IMR-90 (cell line): Measurements from ENCODE around the gene GNAT1. TPM values are rescaled to one million over a fixed set of nuclear protein-coding genes. Genes with fewer than 3 reads are reported as not detected.

Experiments
- ATAC-seq: fragments of 200-7000 bp; cut with Tn5 transposase; 2 replicates; pipeline ENCODE4 v1.9.1; 2020; ENCODE audit warnings: low read depth, mild to moderate bottlenecking, moderate library complexity
- BruUV-seq: library from RNA; stranded (reverse); fragments of 400-500 nt; replicated peaks from 2 replicates; lab custom pipeline; 2021; lab: Mats Ljungman, UMichigan
- CTCF ChIA-PET: fragments of 300-600 bp; formaldehyde crosslinking; extraction: SDS; loops from one replicate; lab custom pipeline; 2021; ENCODE audit warnings: antibody characterized with exemption; lab: Yijun Ruan, JAX
- POLR2A ChIA-PET: fragments of 300-600 bp; sonication (Branson Sonifier 250); formaldehyde crosslinking; loops from one replicate; lab custom pipeline; 2022; ENCODE audit warnings: antibody characterized with exemption; ENCODE audit not compliant: unreplicated experiment; lab: Charles Lee
- DNase-seq: peaks from one replicate; pipeline ENCODE4 v3.0.0; 2013
- H2AFZ ChIP-seq: replicated peaks from 2 replicates; pipeline ENCODE3; 2013; ENCODE audit warnings: low read length, mild to moderate bottlenecking; ENCODE audit not compliant: poor library complexity
- H2AK5ac ChIP-seq: 2 replicates; pipeline ENCODE4 v1.6.1; 2013; ENCODE audit warnings: low read depth, low read length, inconsistent platforms
- H2AK9ac ChIP-seq: replicated peaks from 2 replicates; pipeline ENCODE3; 2013; ENCODE audit warnings: mild to moderate bottlenecking, low read depth, low read length, moderate library complexity; ENCODE audit not compliant: poor library complexity
- H2BK120ac ChIP-seq: 2 replicates; pipeline ENCODE4 v1.6.1; 2013; ENCODE audit warnings: low read depth, low read length, inconsistent platforms
- H2BK15ac ChIP-seq: 3 replicates; pipeline ENCODE4 v1.6.1; 2013; ENCODE audit warnings: low read depth, low read length, inconsistent platforms
- H2BK20ac ChIP-seq: 2 replicates; pipeline ENCODE4 v1.6.1; 2013; ENCODE audit warnings: low read depth, mild to moderate bottlenecking, inconsistent platforms, low read length, moderate library complexity
- H2BK5ac ChIP-seq: 2 replicates; pipeline ENCODE4 v1.6.1; 2013; ENCODE audit warnings: mild to moderate bottlenecking, low read depth, low read length, inconsistent platforms; ENCODE audit not compliant: poor library complexity, severe bottlenecking
- H3K14ac ChIP-seq: replicated peaks from 2 replicates; pipeline ENCODE4 v1.6.1; 2013; ENCODE audit warnings: low read depth, low read length, inconsistent platforms
- H3K18ac ChIP-seq: 2 replicates; pipeline ENCODE4 v1.6.1; 2013; ENCODE audit warnings: low read depth, low read length, control low read depth
- H3K23ac ChIP-seq: 2 replicates; pipeline ENCODE4 v1.6.1; 2013; ENCODE audit warnings: low read depth, low read length, inconsistent platforms
- H3K27ac ChIP-seq: 2 replicates; pipeline ENCODE4 v1.5.1; 2013; ENCODE audit warnings: mild to moderate bottlenecking, control low read depth, low read length; ENCODE audit not compliant: insufficient read depth
- H3K27me3 ChIP-seq: 2 replicates; pipeline ENCODE4 v1.6.1; 2013; ENCODE audit warnings: low read length; ENCODE audit not compliant: control insufficient read depth, insufficient read depth
- H3K36me3 ChIP-seq: 2 replicates; pipeline ENCODE4 v1.6.1; 2013; ENCODE audit warnings: low read length, mixed read lengths; ENCODE audit not compliant: control insufficient read depth, insufficient read depth
- H3K4ac ChIP-seq: 2 replicates; pipeline ENCODE4 v1.6.1; 2013; ENCODE audit warnings: low read depth, low read length, inconsistent platforms
- H3K4me1 ChIP-seq: 2 replicates; pipeline ENCODE4 v1.6.1; 2013; ENCODE audit warnings: low read length, mixed read lengths; ENCODE audit not compliant: control insufficient read depth, insufficient read depth
- H3K4me2 ChIP-seq: 2 replicates; pipeline ENCODE4 v1.6.1; 2013; ENCODE audit warnings: low read depth, mild to moderate bottlenecking, control low read depth, low read length, moderate library complexity
- H3K4me3 ChIP-seq: 2 replicates; pipeline ENCODE4 v1.5.1; 2013; ENCODE audit warnings: low read depth, mild to moderate bottlenecking, control low read depth, low read length, moderate library complexity; ENCODE audit not compliant: insufficient read depth
- H3K56ac ChIP-seq: 2 replicates; pipeline ENCODE4 v1.6.1; 2013; ENCODE audit warnings: low read length, inconsistent platforms; ENCODE audit not compliant: insufficient read depth; ENCODE audit errors: extremely low read depth
- H3K79me1 ChIP-seq, 2 experiments: 2 replicates each; pipeline ENCODE4 v1.6.1; 2013; ENCODE audit warnings: low read length in 2 of 2, inconsistent platforms in 1 of 2, low read depth in 1 of 2
- H3K9ac ChIP-seq: 2 replicates; pipeline ENCODE4 v1.6.1; 2013; ENCODE audit warnings: low read depth, low read length, control low read depth
- H3K9me1 ChIP-seq: 2 replicates; pipeline ENCODE4 v1.6.1; 2013; ENCODE audit warnings: low read length, inconsistent platforms; ENCODE audit not compliant: insufficient read depth
- H3K9me3 ChIP-seq: 2 replicates; pipeline ENCODE4 v1.6.1; 2013; ENCODE audit warnings: low read length; ENCODE audit not compliant: control insufficient read depth, insufficient read depth
- H4K20me1 ChIP-seq: 2 replicates; pipeline ENCODE4 v1.6.1; 2013; ENCODE audit warnings: low read length, inconsistent platforms; ENCODE audit not compliant: insufficient read depth
- H4K5ac ChIP-seq: 2 replicates; pipeline ENCODE4 v1.6.1; 2013; ENCODE audit warnings: mild to moderate bottlenecking, low read depth, low read length, control low read depth
- H4K8ac ChIP-seq, 2 experiments: 2 replicates each; pipeline ENCODE4 v1.6.1; 2013; ENCODE audit warnings: low read depth in 2 of 2, low read length in 2 of 2, control low read depth in 1 of 2, inconsistent platforms in 1 of 2
- H4K91ac ChIP-seq: 2 replicates; pipeline ENCODE4 v1.6.1; 2013; ENCODE audit warnings: low read depth, low read length, inconsistent platforms; ENCODE audit not compliant: insufficient read depth
- FOS ChIP-seq: fragments of 150-350 bp; IDR thresholded peaks from 2 replicates; pipeline ENCODE4 v1.6.1; 2016; ENCODE audit warnings: low read depth, low read length
- RCOR1 ChIP-seq: IDR thresholded peaks from 2 replicates; pipeline ENCODE4 v1.6.1; 2012; ENCODE audit warnings: mild to moderate bottlenecking, low read length, improper control_type of control experiment; ENCODE audit not compliant: insufficient replicate concordance
- WGBS, 2 experiments: methylation state at CpG; one replicate each; pipeline versions ENCODE4 v1.1.5 to v1.1.7; 2013; ENCODE audit warnings: missing lambda C conversion rate in 2 of 2; ENCODE audit not compliant: insufficient read length in 1 of 2; ENCODE audit errors: extremely low coverage in 2 of 2; 5-methylcytosine and 5-hydroxymethylcytosine counted together
- dilution Hi-C: fragments of 300-500 bp; cut with HindIII; formaldehyde crosslinking; loops from one replicate; pipeline ENCODE4 v1.14.3; 2018; ENCODE audit warnings: low sequenced_read_pairs; ENCODE audit not compliant: unreplicated experiment
- in situ Hi-C: fragments of 300-500 bp; cut with MboI; formaldehyde crosslinking; loops from 3 replicates; pipeline ENCODE4 v1.14.3; 2019; ENCODE audit warnings: low sequenced_read_pairs, inconsistent platforms, mixed read lengths
- intact Hi-C: fragments of 100-400 bp; cut with micrococcal nuclease; formaldehyde crosslinking; loops from 2 replicates; pipeline ENCODE4 v1.10.0; 2022
- polyA plus RNA-seq, 3 experiments: library from polyadenylated mRNA; depleted of rRNA; stranded (reverse); fragments of >200 nt; gene quantifications; 2 replicates each; pipeline ENCODE4 v1.2.3, GENCODE V29; 2012; ENCODE audit warnings: low replicate concordance in 1 of 3
- total RNA-seq: library from RNA; depleted of rRNA; stranded (reverse); fragments of >200 nt; gene quantifications from 2 replicates; pipeline ENCODE4 v1.2.3, GENCODE V29; 2012
- TF ChIP-seq, protein P1 (sequence below): fragments of 150-350 bp; IDR thresholded peaks from 2 replicates; pipeline ENCODE4 v1.6.1; 2017; ENCODE audit warnings: mild to moderate bottlenecking, antibody characterized with exemption, low read length, low read depth
- TF ChIP-seq, protein P2 (sequence below): fragments of 150-350 bp; IDR thresholded peaks from 2 replicates; pipeline ENCODE4 v1.6.1; 2016; ENCODE audit warnings: low read depth, mild to moderate bottlenecking, low read length, moderate library complexity, borderline replicate concordance

The GNAT1 gene
- total and polyA plus RNA-seq, 2 of the 4 experiments (the other 2 are of a cell fraction) = not detected

DNA sequence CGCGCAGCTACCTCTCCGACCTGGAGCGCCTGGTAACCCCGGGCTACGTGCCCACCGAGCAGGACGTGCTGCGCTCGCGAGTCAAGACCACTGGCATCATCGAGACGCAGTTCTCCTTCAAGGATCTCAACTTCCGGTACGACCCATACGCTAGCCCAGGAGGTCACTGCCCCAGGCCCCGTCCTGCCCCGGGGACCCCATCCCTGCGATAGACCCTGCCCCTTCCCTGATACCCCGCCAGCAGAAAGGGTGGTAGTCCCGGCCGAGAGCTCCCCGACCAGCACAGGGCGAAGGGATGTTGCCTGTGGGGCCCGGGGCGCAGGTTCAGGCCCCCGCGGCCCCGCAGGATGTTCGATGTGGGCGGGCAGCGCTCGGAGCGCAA lies 2.3 kb downstream of the GNAT1 start:
- POLR2A ChIA-PET = no interaction called here
- dilution Hi-C loops = no loop called here

More for the DNA sequence above, 2.3 kb downstream of the GNAT1 start:
- H4K5ac ChIP-seq = no peak overlapping the region
- no peak overlapping the region for H3K4me2 ChIP-seq
- no peak overlapping the region for H2BK5ac ChIP-seq
- no TSS peak for BruUV-seq
- no peak overlapping the region for H4K8ac ChIP-seq
- H2AK5ac ChIP-seq = no peak overlapping the region
- H2BK20ac ChIP-seq = no peak overlapping the region
- WGBS, 2 experiments = 44% methylated on average over 20 of the region's 34 CpGs; no CpG with 5 or more reads in 1 of the 2 experiments
- H3K4me3 ChIP-seq = no peak overlapping the region
- H2AFZ ChIP-seq = peak overlapping the region; percentile 63
- TF ChIP-seq RCOR1 = no peak
- TF ChIP-seq, protein P1, sequence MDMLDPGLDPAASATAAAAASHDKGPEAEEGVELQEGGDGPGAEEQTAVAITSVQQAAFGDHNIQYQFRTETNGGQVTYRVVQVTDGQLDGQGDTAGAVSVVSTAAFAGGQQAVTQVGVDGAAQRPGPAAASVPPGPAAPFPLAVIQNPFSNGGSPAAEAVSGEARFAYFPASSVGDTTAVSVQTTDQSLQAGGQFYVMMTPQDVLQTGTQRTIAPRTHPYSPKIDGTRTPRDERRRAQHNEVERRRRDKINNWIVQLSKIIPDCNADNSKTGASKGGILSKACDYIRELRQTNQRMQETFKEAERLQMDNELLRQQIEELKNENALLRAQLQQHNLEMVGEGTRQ = no peak
- TF ChIP-seq, protein P2, sequence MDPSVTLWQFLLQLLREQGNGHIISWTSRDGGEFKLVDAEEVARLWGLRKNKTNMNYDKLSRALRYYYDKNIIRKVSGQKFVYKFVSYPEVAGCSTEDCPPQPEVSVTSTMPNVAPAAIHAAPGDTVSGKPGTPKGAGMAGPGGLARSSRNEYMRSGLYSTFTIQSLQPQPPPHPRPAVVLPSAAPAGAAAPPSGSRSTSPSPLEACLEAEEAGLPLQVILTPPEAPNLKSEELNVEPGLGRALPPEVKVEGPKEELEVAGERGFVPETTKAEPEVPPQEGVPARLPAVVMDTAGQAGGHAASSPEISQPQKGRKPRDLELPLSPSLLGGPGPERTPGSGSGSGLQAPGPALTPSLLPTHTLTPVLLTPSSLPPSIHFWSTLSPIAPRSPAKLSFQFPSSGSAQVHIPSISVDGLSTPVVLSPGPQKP = no peak
- TF ChIP-seq FOS = no peak
- no peak overlapping the region for H3K56ac ChIP-seq
- DNase-seq (no peak), ATAC-seq (no peak)
- no peak overlapping the region for H3K27ac ChIP-seq
- H3K9me3 ChIP-seq = no peaks in the 10 kb centered on the region
- intact Hi-C loops = loop anchor here (1.0 kb wide), 1 partner anchor 131 kb away; no protein-coding TSS in a partner anchor
- H3K23ac ChIP-seq = no peak overlapping the region
- CTCF ChIA-PET = interaction anchor here (1.4 kb wide), 1 partner anchor 66 kb away, joined by 4 read pairs; no protein-coding TSS in a partner anchor
- no peak overlapping the region for H3K9ac ChIP-seq
- in situ Hi-C loops = loop anchor here (5.0 kb wide), 2 partner anchors 34 to 79 kb away; no protein-coding TSS in a partner anchor
- H4K20me1 ChIP-seq = peaks cover 4% of the 10 kb centered on the region; the same call in 1 of the 2 replicates
- no peak overlapping the region for H2BK120ac ChIP-seq
- H4K91ac ChIP-seq = no peak overlapping the region
- H2AK9ac ChIP-seq = peak overlapping the region; percentile 55
- no peak overlapping the region for H2BK15ac ChIP-seq
- H3K14ac ChIP-seq = no peak overlapping the region
- H3K36me3 ChIP-seq = no peaks in the 10 kb centered on the region
- no peaks in the 10 kb centered on the region for H3K9me1 ChIP-seq
- no peaks in the 10 kb centered on the region for H3K4me1 ChIP-seq
- H3K18ac ChIP-seq = no peak overlapping the region
- H3K79me1 ChIP-seq = no peaks in the 10 kb centered on the region
- H3K27me3 ChIP-seq = peaks cover 29% of the 10 kb centered on the region
- H3K4ac ChIP-seq = no peak overlapping the region
